Esophagus muscularis mucosa (tissue), 4 donors: ENCODE results near the gene STK17A.

Source experiments
- EP300 ChIP-seq: sonication (generic); formaldehyde crosslinking; IDR thresholded peaks from one replicate; pipeline ENCODE4 v1.6.1; 2017; ENCODE audit warnings: antibody characterized with exemption
- POLR2A ChIP-seq: fragments of 450-650 bp; IDR thresholded peaks from one replicate; pipeline ENCODE4 v1.6.1; 2017; ENCODE audit warnings: antibody characterized with exemption, moderate library complexity, mild to moderate bottlenecking, low read depth
- POLR2AphosphoS5 ChIP-seq, 2 donors: sonication (generic); formaldehyde crosslinking; IDR thresholded peaks; one replicate each; pipeline ENCODE4 v1.6.1; 2017; ENCODE audit warnings: antibody characterized with exemption in 2 of 2
- TF ChIP-seq, protein P1 (sequence below), 3 experiments: fragments of 200-600 bp in 2 of 3; fragments of 450-650 bp in 1 of 3; sonication (generic) in 2 of 3; IDR thresholded peaks; one replicate each; pipeline ENCODE4 v1.5.1; 2017 to 2019; ENCODE audit warnings: antibody characterized with exemption in 3 of 3, mild to moderate bottlenecking in 2 of 3, moderate library complexity in 1 of 3

DNA sequence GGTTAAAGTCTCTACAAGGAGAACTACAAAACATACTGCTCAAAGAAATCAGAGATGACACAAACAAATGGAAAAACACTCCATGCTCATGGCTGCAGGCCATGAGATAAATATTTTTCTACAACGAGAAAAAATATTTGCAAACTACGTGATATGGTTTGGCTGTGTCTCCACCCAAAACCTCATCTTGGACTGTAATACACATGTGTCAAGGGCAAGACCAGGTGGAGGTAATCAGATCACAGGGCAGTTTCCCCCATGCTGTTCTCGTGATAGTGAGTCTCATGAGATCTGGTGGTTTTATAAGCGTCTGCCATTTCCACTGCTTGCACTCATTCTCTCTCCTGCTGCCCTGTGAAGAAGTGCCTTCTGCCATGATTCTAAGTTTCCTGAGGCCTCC, 88.6 kb downstream of the STK17A start:
- TF ChIP-seq POLR2A (no peak), POLR2AphosphoS5 (IDR thresholded peaks at IDR 0.05) (no peak), EP300 (no peak)
- TF ChIP-seq, protein P1, sequence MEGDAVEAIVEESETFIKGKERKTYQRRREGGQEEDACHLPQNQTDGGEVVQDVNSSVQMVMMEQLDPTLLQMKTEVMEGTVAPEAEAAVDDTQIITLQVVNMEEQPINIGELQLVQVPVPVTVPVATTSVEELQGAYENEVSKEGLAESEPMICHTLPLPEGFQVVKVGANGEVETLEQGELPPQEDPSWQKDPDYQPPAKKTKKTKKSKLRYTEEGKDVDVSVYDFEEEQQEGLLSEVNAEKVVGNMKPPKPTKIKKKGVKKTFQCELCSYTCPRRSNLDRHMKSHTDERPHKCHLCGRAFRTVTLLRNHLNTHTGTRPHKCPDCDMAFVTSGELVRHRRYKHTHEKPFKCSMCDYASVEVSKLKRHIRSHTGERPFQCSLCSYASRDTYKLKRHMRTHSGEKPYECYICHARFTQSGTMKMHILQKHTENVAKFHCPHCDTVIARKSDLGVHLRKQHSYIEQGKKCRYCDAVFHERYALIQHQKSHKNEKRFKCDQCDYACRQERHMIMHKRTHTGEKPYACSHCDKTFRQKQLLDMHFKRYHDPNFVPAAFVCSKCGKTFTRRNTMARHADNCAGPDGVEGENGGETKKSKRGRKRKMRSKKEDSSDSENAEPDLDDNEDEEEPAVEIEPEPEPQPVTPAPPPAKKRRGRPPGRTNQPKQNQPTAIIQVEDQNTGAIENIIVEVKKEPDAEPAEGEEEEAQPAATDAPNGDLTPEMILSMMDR (IDR thresholded peaks at IDR 0.05) = no peak
